Adrenal gland (tissue), 5 donors: Measurements from ENCODE around the gene NCK2.

Experiments used
- CTCF ChIP-seq, 6 experiments: fragments of 450-650 bp in 4 of 6; fragments of 200-600 bp in 2 of 6; sonication (generic) in 1 of 6; IDR thresholded peaks; 1 replicate in 5 of 6; 2 replicates in 1 of 6; pipeline versions ENCODE4 v1.5.1 to v1.8.0; 2016 to 2021; ENCODE audit warnings: antibody characterized with exemption in 6 of 6, mild to moderate bottlenecking in 2 of 6, moderate library complexity in 1 of 6
- POLR2A ChIP-seq, 2 donors: fragments of 450-650 bp; IDR thresholded peaks; one replicate each; pipeline ENCODE4 v1.6.1; 2017; ENCODE audit warnings: antibody characterized with exemption in 2 of 2, mild to moderate bottlenecking in 2 of 2, moderate library complexity in 1 of 2
- donor health status: DM: no; HTN: no; CAD: no.

GRCh38 chr2:105721991-105722511 lies 22.7 kb upstream of the NCK2 start:
- TF ChIP-seq CTCF (IDR thresholded peaks at IDR 0.05) (no peak), POLR2A (IDR thresholded peaks at IDR 0.05) (no peak)
